NCI-H1694 treated with DMSO at 0.1 percent for 48 hours (cell line): ENCODE results near the gene FOXRED1.
"Not testable (repeated sequence)": the region's sequence is repeated elsewhere in the genome, so short reads cannot be mapped to it uniquely, and the experiment has no call there.

Experiments used
- DNase-seq: peaks from one replicate; lab custom pipeline; 2025; lab: John Stamatoyannopoulos, UW

The FOXRED1 gene

DNA sequence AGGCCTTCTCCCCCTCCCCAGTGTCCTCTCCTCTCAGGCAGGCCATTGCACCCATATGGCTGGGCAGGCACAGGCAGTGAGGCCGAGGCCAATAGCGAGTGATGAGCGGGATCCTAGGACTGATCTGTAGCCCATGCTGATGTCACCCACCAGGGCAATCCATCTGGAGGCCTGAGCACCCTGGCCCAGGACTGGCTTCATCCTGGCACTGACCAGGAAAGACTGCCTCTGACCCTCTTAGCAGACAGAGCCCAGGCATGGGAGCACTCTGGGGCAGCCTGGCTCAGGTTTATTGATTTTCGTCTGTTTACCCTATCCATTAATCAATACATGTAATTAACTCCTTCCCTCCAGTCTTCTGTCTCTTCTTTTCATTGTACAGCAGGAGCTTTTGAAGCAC is 8.8 kb downstream of the FOXRED1 start:
- no peak for DNase-seq

- DNase-seq: no peak
These were observed 10.2 kb downstream of the FOXRED1 start for GRCh38 chr11:126279191-126279590.

DNA sequence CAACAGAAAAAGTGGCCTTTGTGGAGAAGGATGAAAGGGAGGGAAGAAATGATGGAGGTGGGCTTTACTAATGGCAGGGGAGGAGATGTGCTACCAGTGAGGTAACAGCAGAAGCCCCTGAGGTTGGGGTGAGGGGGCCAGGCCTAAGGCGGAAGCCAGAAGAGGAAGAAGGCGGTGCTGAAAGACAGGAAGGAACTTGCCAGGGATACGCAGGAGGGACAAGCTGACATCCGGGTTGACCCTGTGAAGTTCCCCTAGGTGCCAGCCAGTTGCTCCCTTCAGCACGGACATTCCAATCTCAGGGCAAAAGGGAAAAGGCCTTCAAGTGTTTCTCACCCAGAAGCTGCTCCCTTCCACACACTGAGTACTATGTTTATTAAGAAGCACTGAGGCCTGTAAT is 11.6 kb downstream of the FOXRED1 start:
- no peak for DNase-seq

DNA sequence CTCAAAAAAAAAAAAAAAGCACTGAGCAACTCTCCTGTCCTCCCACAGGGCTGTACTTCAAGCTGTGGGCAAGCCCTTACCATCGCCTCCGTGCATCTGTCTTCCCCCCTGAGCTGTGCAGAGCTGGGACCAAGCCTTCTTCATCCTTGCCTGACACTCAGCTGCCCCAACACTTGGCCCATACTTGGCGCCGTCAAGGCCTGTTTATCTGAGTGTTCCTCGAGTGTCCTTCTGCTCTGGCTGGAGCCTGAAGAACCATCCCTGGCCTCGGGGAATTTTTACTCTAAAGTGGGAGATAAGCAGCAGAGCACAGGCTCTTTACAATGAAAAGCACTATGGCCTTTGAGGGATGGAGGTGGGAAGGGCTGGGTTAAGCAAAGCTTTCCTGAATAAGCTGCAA is 12.3 kb downstream of the FOXRED1 start:
- DNase-seq: no peak

DNA sequence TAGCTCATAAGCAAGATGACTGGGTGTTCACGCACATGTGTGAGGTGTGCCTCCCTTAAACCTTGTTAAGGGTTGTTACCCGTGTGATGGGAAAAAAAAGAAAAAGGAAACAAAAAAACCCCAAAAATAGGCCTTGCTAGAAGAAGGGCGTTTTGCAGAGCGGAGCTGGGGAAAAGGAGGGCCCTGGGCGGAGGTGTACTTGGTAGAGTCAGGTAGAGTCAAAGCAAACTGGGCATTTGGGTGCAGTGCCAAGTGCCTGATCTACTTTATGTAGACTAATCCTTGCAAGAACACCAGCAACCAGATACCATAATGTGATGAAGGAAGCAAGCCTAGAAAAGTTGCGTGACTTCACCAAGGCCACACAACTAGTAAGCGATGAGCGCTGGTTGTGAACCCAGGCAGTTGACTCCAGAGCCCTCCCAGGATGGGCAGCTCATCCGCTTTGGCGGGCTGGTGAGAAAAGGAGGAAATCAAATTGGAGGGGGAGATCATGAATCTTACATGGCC is 12.8 kb downstream of the FOXRED1 start:
- DNase-seq: no peak

GRCh38 chr11:126282361-126282735 is 13.4 kb downstream of the FOXRED1 start:
- DNase-seq: no peak

GRCh38 chr11:126282736-126283591 is 14.0 kb downstream of the FOXRED1 start, which contains the start of gene TIRAP:
Gene TIRAP, plus strand, starts transcription at chr11:126283093. Its CDS starts 7,802 bp downstream, at chr11:126290895.
- no peak for DNase-seq

DNA sequence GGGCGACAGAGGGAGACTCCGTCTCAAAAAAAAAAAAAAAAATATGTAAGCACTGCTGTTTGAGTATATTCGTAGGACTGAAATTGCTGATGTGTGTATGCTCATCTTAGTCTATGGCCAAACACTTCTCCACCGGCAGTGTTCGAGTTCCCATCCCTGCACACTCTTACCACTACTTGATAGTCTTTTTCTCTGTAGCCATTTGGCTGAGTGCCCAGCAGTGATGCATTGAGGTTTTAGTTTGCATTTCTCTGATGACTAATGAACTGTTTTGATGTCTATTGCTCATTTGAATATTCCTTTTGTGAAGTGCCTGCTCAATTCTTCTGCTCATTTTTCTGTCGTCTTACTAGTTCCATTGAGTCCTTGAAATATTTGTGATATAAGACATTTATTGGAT is 15.9 kb downstream of the FOXRED1 start:
- no peak for DNase-seq

- DNase-seq: no peak
These were observed 19.3 kb downstream of the FOXRED1 start for GRCh38 chr11:126288237-126288636.

DNA sequence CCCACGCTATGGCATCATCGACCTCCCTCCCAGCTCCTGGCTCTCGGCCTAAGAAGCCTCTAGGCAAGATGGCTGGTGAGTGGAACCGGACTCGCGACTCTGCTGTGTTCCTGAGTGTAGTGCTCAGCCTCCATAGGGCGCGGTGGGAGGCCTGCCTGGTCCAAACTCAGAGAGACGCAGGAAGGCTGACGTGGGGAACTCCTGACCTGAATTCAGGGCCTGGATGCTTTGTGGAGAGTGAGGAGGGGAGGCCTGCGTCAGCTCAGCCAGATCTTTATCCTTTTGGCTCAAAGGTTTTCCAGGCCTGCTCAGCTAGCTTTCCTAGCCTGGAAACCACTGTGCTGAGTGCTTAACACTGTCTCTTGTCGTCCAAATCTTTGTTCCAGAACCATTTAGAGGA is 21.9 kb downstream of the FOXRED1 start:
- no peak for DNase-seq

GRCh38 chr11:126293726-126294125 is 24.8 kb downstream of the FOXRED1 start:
- no peak for DNase-seq

- DNase-seq: no peak
These were observed 28.1 kb downstream of the FOXRED1 start for GRCh38 chr11:126297004-126297403.

DNA sequence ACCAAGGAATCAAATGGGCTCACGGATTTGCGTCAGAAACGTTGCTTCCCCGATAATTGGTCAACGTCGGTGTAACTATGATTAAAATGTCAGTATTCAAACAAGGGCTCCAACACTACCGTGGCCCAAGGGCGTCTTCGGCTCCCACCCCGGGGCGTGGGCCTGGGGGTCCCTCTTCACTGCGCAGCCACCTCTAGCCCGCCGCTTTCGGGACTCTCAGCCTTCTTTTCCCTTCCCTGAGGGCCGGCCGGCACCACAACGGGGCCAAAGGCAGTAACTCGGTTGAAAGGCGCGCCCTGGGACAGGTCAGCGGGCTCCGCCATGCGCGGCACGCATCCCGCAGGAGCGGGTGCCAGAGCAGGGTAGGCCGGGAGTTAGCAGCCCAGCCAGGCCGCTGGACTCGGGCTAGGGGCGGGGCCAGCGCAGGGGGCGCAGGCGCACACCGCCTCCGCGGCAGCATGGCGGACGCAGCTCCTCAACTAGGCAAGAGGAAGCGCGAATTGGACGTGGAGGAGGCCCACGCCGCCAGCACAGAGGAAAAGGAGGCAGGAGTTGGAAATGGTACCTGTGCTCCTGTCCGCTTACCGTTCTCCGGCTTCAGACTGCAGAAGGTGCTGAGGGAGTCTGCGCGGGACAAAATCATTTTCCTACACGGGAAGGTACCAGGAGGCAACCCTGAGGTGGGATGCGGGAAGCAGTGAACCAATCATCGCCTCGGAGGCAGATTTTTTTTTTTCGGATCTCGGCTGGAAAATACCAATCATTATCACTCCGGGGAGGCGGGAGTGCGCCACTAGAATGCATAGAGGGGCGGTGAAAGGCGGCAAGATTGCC is 34.9 kb downstream of the FOXRED1 start, which contains the start of gene DCPS:
DCPS (plus strand) TSS at position 438 of the 834 bp plus-strand sequence; CDS start at position 459, 21 bp downstream.
- peak; percentile 63 for DNase-seq

DNA sequence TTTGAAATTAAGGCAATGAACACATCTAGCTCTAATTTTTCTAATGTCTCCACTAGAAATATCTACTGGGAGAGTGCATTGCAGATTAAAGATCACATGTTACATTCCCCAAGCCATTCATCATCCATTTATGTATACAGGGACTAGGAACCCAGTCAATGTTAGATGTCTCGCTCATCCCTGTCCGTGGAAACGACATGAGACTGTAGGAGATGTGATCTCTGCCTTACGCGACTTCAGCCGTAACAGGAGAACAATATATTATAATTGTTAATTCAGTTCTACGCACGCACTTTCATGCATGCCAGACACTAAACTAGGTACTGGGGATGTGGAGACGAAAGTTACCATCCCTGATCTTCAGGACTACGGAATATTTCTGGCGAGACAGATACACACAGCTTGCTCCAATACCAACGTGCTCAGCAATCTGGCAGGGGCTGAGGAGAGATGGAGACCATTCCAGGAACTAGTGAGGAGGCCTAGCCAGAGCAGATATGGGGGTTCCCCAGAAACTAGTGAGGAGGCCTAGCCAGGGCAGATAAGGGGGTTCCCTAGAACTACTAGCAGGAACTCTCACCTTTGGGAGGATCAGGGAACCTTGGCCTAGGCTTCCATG is 35.6 kb downstream of the FOXRED1 start:
- DNase-seq: no peak

DNA sequence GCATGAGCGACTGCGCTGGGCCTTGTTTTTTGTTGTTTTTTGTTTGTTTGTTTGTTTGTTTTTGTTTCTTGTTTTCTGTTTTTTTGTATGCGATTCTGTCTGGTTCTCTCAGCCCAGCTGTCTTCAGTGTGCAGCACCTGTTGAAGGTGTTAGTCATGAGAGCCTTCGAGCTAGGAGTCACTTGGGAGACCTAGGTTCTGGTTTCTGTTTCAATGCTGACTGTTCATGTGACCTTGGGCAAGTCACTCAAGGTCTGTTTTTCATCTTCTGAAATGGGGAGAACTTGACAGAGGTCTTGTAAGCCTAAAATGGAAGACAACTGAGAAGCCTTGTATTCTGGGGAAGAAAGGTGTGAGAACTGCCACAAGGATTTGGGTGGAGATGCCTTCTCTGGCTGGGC is 36.7 kb downstream of the FOXRED1 start:
- DNase-seq: no peak

DNA sequence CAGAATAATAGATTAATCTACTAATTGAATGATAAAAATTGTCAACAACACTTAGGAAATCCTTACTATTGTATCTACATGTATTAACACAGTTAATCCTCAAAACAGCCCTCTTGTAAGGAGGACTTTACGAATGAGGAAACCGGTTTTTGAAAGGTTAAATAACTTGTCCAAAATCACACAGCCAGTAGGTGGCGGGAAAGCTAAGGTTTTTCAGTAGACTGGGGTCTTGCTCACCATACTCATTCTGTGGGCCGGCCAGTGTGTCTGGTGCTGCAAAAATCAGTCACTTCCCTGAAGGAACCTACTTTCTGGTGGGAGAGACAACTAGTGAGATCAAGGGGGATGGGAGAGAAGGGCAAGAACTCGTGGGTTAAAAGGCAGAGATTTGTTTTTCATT is 38.8 kb downstream of the FOXRED1 start:
- no peak for DNase-seq

- DNase-seq: no peak
These were observed 39.3 kb downstream of the FOXRED1 start for GRCh38 chr11:126308271-126308671.

DNA sequence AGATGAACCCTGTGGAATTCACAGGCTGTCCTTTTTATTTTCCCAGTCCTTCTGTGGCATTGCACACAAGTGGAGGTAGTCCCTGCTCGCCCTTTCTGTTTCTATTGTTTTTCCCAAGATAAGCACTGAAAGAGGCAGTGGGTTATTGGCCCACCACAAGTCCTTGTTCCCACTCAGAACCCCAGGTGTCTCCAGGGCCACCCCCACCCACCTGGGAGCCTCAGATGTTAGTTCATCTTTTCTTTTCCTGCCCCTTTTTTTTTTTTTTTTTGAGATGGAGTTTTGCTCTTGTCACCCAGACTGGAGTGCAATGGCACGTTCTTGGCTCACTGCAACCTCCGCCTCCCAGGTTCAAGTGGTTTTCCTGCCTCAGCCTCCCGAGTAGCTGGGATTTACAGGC is 39.8 kb downstream of the FOXRED1 start:
- DNase-seq: not testable (repeated sequence)

GRCh38 chr11:126310200-126310991 is 41.4 kb downstream of the FOXRED1 start:
- no peak for DNase-seq

DNA sequence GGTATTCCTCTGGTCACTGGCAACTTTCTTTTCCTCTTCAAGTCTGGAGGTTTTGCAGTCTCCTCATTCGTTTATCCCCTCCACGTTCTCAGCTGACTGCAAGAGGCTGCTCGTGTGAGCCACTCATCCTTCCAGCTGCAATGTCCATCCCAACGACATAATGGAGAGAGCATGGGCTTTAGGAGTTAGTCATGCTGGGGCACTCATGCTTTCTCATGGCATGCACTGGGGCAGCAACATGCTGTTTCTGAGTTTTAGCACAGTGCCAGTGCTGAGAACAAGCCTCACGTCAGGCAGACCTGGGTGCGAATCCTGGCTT is 42.0 kb downstream of the FOXRED1 start:
- no peak for DNase-seq

- DNase-seq: no peak
These were observed 42.7 kb downstream of the FOXRED1 start for GRCh38 chr11:126311401-126312291.
